ENCODE data around the gene NPDC1. TPM values are rescaled to one million over a fixed set of nuclear protein-coding genes. Genes with fewer than 3 reads are reported as not detected.

NPDC1 gene
- polyA plus RNA-seq, 1 experiment = 8.9 TPM

DNA sequence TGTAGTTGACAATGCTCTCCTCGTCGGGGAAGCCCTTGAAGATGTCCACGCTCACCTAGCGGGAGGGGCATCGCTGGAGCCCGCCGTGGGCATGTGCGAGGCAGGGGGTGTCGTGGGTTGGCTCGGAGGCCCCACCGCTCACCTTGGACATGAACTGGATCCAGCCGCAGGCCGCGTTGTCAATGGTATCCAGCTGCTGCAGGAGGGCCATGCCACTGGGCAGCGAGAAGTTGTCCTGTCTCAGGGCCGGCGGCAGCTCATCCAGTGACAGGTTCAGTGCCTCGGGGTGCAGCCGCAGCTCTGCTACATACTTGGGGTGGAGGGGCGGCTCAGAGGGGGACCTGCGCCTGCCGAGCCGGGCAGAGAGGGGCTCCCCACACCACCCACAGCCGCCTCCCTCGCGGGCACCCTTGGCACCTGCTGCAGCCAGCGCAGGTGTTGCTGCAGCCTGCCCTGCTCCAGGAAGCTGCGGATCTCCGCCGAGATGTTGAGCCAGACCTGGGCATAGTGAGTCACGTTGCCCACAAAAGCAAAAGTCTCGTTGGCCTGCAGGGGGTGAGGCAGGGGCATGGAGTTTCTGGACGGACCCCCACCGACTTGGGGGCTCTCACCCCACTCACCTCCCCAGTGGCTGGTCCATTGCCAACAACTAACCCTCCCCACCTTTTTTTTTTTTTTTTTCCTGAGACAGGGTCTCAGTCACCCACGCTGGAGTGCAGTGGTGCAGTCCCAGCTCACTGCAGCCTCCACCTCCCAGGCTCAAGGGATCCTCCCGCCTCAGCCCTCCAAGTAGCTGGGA lies 27.0 kb downstream of the NPDC1 start:
- POLR2A ChIA-PET = no interaction called here
- CTCF ChIA-PET = interaction anchor here (0.6 to 0.8 kb wide), 2 partner anchors 11 to 71 kb away, joined by 3 read pairs; no protein-coding TSS in a partner anchor
- Histone ChIP-seq H3K27ac (ENCODE audit: low read depth, low read length) (no peak overlapping the region), H3K4me3 (ENCODE audit: low read depth, low read length) (no peak overlapping the region), H3K9me3 (ENCODE audit: control insufficient read depth, insufficient read depth, low read length) (peaks cover 52% of the 10 kb centered on the region), H3K27me3 (ENCODE audit: control insufficient read depth, insufficient read depth, low read length) (no peaks in the 10 kb centered on the region)
- no peak for DNase-seq (ENCODE audit: low read depth, low spot score)
- TF ChIP-seq, protein P1, sequence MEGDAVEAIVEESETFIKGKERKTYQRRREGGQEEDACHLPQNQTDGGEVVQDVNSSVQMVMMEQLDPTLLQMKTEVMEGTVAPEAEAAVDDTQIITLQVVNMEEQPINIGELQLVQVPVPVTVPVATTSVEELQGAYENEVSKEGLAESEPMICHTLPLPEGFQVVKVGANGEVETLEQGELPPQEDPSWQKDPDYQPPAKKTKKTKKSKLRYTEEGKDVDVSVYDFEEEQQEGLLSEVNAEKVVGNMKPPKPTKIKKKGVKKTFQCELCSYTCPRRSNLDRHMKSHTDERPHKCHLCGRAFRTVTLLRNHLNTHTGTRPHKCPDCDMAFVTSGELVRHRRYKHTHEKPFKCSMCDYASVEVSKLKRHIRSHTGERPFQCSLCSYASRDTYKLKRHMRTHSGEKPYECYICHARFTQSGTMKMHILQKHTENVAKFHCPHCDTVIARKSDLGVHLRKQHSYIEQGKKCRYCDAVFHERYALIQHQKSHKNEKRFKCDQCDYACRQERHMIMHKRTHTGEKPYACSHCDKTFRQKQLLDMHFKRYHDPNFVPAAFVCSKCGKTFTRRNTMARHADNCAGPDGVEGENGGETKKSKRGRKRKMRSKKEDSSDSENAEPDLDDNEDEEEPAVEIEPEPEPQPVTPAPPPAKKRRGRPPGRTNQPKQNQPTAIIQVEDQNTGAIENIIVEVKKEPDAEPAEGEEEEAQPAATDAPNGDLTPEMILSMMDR (IDR thresholded peaks at IDR 0.05; ENCODE audit: low read depth, low read length) = no peak

DNA sequence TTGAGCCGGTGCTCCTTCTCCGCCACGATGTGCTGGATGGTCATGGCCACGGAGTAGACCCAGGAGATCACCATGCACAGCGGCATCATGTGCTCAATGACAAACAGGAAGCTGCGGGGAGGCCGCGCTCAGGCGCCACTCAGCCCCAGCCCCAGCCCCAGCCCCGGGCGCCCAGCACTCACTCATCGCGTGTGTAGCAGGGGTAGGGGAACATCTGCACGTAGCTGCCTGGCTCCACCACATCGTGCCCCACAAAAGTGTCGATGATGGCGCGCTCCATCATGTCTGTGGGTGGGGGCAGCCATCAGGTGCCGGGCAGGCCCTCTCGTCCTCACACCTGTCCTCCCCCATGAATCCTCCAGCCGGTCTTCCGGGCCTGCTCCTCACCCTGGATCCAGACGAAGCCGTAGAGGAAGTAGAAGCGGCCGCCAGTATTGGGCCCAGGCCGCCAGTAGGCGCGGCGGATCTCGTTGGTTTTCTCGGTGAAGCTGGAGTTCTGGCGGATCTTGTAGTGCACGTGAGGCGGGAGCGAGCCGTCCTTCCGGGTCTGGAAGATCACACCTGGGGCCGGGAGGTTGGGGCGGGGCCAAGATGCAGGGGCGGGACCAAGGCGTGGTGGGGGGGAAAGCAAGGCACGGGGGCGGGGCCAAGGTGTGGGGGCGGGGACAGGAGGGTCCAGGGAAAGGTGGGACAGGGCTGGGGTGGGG lies 28.0 kb downstream of the NPDC1 start:
- POLR2A ChIA-PET = no interaction called here
- Histone ChIP-seq H3K27me3 (ENCODE audit: control insufficient read depth, insufficient read depth, low read length) (no peaks in the 10 kb centered on the region), H3K9me3 (ENCODE audit: control insufficient read depth, insufficient read depth, low read length) (peaks cover 61% of the 10 kb centered on the region), H3K27ac (ENCODE audit: low read depth, low read length) (no peak overlapping the region), H3K4me3 (ENCODE audit: low read depth, low read length) (no peak overlapping the region)
- CTCF ChIA-PET = interaction anchor here (0.6 kb wide), 1 partner anchor 12 kb away, joined by 3 read pairs; no protein-coding TSS in a partner anchor
- TF ChIP-seq, protein P1 (IDR thresholded peaks at IDR 0.05; ENCODE audit: low read depth, low read length) = no peak
- no peak for DNase-seq (ENCODE audit: low read depth, low spot score)

DNA sequence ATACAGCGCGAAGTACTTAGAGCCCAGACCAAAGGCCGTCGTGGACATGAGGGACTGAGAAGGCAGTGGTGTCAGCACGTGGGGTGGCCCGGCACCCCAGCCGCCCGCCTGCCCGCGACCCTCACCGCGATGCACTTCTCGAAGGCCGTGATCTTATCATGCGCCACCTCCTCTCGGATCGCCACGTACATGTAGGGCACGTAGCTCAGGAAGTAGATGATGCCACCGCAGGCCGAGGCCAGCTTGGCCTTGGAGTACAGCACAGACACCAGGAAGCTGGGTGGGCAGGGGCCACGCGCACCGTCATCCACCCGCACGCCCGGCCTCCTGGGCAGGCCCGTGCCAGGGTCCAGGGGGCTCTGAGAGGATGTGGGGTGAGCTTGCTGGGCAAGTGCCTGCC lies 28.9 kb downstream of the NPDC1 start:
- ChIA-PET CTCF (no interaction called here), POLR2A (no interaction called here)
- Histone ChIP-seq H3K4me3 (ENCODE audit: low read depth, low read length) (no peak overlapping the region), H3K27ac (ENCODE audit: low read depth, low read length) (no peak overlapping the region), H3K27me3 (ENCODE audit: control insufficient read depth, insufficient read depth, low read length) (no peaks in the 10 kb centered on the region), H3K9me3 (ENCODE audit: control insufficient read depth, insufficient read depth, low read length) (peaks cover 61% of the 10 kb centered on the region)
- no peak for DNase-seq (ENCODE audit: low read depth, low spot score)
- TF ChIP-seq, protein P1 (IDR thresholded peaks at IDR 0.05; ENCODE audit: low read depth, low read length) = no peak

DNA sequence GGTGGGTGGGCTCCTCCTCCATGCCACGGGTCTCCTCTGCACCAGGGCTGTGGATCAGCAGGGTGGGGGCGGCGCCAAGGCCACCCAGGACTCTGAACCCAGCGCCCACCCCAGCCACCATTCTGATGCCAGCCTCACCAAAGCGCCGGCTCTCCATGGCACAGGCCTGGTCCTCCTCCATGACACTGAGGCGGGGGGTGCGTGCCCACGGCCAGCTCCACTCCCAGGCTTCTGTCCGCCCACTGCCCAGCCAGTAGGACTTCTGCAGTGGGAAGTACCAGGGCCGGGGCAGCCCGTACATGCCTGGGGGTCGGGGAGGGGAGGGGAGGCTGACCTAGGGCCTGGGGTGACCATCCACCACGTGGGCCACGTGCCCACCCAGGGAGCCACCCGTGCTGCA lies 29.5 kb downstream of the NPDC1 start:
- POLR2A ChIA-PET = interaction anchor here (0.7 kb wide), 1 partner anchor 38 kb away, joined by 3 read pairs; no protein-coding TSS in a partner anchor
- CTCF ChIA-PET = interaction anchor here (1.8 kb wide), 1 partner anchor 13 kb away, joined by 6 read pairs; no protein-coding TSS in a partner anchor
- no peak for DNase-seq (ENCODE audit: low read depth, low spot score)
- Histone ChIP-seq H3K27ac (ENCODE audit: low read depth, low read length) (no peak overlapping the region), H3K27me3 (ENCODE audit: control insufficient read depth, insufficient read depth, low read length) (no peaks in the 10 kb centered on the region), H3K9me3 (ENCODE audit: control insufficient read depth, insufficient read depth, low read length) (peaks cover 55% of the 10 kb centered on the region), H3K4me3 (ENCODE audit: low read depth, low read length) (no peak overlapping the region)
- TF ChIP-seq, protein P1 (IDR thresholded peaks at IDR 0.05; ENCODE audit: low read depth, low read length) = no peak

DNA sequence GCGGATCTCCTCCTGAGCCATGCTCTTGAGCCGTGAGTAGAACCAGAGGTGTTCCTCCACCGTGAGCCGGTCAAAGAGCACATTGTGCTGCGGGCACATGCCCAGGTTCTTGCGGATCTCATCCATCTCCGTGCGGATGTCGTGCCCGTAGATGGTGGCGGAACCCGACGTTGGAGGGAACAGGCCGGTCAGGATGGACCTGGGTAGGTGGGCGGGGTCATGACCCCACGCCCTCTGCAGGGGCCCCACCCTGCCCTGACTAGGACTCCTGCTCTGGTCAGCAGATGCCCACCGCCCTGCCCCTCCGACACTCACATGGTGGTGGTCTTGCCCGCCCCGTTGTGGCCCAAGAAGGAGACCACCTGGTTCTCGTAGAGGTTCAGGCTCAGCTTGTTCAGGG lies 30.0 kb downstream of the NPDC1 start:
- no peak overlapping the region for H3K27ac ChIP-seq (ENCODE audit: low read depth, low read length)
- TF ChIP-seq, protein P1 (IDR thresholded peaks at IDR 0.05; ENCODE audit: low read depth, low read length) = no peak
- H3K9me3 ChIP-seq (ENCODE audit: control insufficient read depth, insufficient read depth, low read length) = peaks cover 57% of the 10 kb centered on the region
- DNase-seq (ENCODE audit: low read depth, low spot score) = no peak
- ChIA-PET CTCF (interaction anchor here (0.6 to 1.8 kb wide), 2 partner anchors 11 to 13 kb away, joined by 3 to 6 read pairs; no protein-coding TSS in a partner anchor), POLR2A (interaction anchor here (0.7 kb wide), 1 partner anchor 37 kb away, joined by 3 read pairs; no protein-coding TSS in a partner anchor)
- no peak overlapping the region for H3K4me3 ChIP-seq (ENCODE audit: low read depth, low read length)
- no peaks in the 10 kb centered on the region for H3K27me3 ChIP-seq (ENCODE audit: control insufficient read depth, insufficient read depth, low read length)
